ENCODE measurements around the gene PPP1R14D. TPM values are rescaled to one million over a fixed set of nuclear protein-coding genes. Genes with fewer than 3 reads are reported as not detected.

The PPP1R14D gene
- total RNA-seq, 1 experiment from 2014 or later: not detected

GRCh38 chr15:40845036-40845435, 16.5 kb upstream of the PPP1R14D start:
- H3K9me3 ChIP-seq (ENCODE audit: control insufficient read depth, low read depth, low read length): no peaks in the 10 kb centered on the region
- peaks cover 5% of the 10 kb centered on the region for H3K79me1 ChIP-seq (ENCODE audit: insufficient read depth, low read depth, low read length, poor library complexity, severe bottlenecking)
- H3T11ph ChIP-seq (ENCODE audit: low read length): no peak overlapping the region
- H4K20me1 ChIP-seq (ENCODE audit: control insufficient read depth, insufficient read depth, insufficient read length): no peaks in the 10 kb centered on the region
- no peak overlapping the region for H2BK20ac ChIP-seq (ENCODE audit: low read depth, low read length, poor library complexity, severe bottlenecking)
- H3K27me3 ChIP-seq (ENCODE audit: insufficient read depth, low read length): no peaks in the 10 kb centered on the region
- H3K36me3 Mint-ChIP-seq (ENCODE audit: insufficient read depth in 1 of 3, low read depth in 3 of 3): peaks cover 16 to 41% (median 33%) of the 10 kb centered on the region in 3 experiments
- H2AFZ ChIP-seq (ENCODE audit: low read length): no peak overlapping the region
- H2BK12ac ChIP-seq (ENCODE audit: insufficient read length, low read depth, low read length): no peak overlapping the region
- H3K79me2 ChIP-seq (ENCODE audit: insufficient read depth, low read length): peaks cover 8% of the 10 kb centered on the region; the same call in 1 of the 2 replicates
- no peak overlapping the region for H4K91ac ChIP-seq (ENCODE audit: insufficient read length, low read depth, low read length)
- no peak overlapping the region for H4K8ac ChIP-seq (replicated peaks; ENCODE audit: insufficient read length, low read depth, low read length)
- peak overlapping the region; percentile 76 for H3K14ac ChIP-seq (ENCODE audit: insufficient read depth, low read length)
- H3K4me1 ChIP-seq (ENCODE audit: insufficient read depth, low read length): peaks cover 17% of the 10 kb centered on the region
- H3K56ac ChIP-seq (ENCODE audit: insufficient read length, low read depth, low read length): no peak overlapping the region
- no peak overlapping the region for H4K5ac ChIP-seq (ENCODE audit: insufficient read length, low read depth, low read length)
- H2BK5ac ChIP-seq (ENCODE audit: insufficient read length, low read length): no peak overlapping the region
- H3K23me2 ChIP-seq (ENCODE audit: insufficient read length, low read depth, low read length, poor library complexity, severe bottlenecking): peaks cover 11% of the 10 kb centered on the region
- H3K23ac ChIP-seq (ENCODE audit: insufficient read length, low read depth, low read length): no peak overlapping the region
- H3K27ac Mint-ChIP-seq: peak overlapping the region; percentile 36 to 95 (median 87); a peak in 6 of 7 replicates
- H3K18ac ChIP-seq (ENCODE audit: insufficient read length, low read depth, low read length): peak overlapping the region; percentile 52
- no peaks in the 10 kb centered on the region for H3K9me3 Mint-ChIP-seq
- no CpG with 5 or more reads among the region's 12 CpGs for WGBS (ENCODE audit: extremely low coverage, insufficient read length, low lambda C conversion rate)
- H2BK120ac ChIP-seq (ENCODE audit: low read depth, low read length, poor library complexity, severe bottlenecking): no peak overlapping the region
- no peak overlapping the region for H2BK15ac ChIP-seq (ENCODE audit: low read depth, low read length)
- H2AK5ac ChIP-seq (ENCODE audit: insufficient read length, low read length): no peak overlapping the region
- TF ChIP-seq CTCF (conservative IDR thresholded peaks at IDR 0.05): no peak
- no peak overlapping the region for H3K27ac ChIP-seq (ENCODE audit: insufficient read length, low read depth, low read length)
- H3K4me3 Mint-ChIP-seq: peak overlapping the region; percentile 94
- H3K4me2 ChIP-seq (ENCODE audit: insufficient read depth, insufficient read length, low read length): peak overlapping the region; percentile 95
- H3K27me3 Mint-ChIP-seq (ENCODE audit: low read depth): peaks cover 4% of the 10 kb centered on the region
- H3K4ac ChIP-seq (ENCODE audit: low read depth, low read length): no peak overlapping the region
- no peak for DNase-seq
- peak overlapping the region; percentile 53 for H3K9ac ChIP-seq (ENCODE audit: extremely low read depth, insufficient read length, low read length)
- H3K4me1 Mint-ChIP-seq: peaks cover 41% of the 10 kb centered on the region in 2 experiments

Data from H9 (cell line).